Esophagus squamous epithelium (tissue), 4 donors: ENCODE results near the gene FAM107B.

Experiments
- POLR2A ChIP-seq, 4 donors: fragments of 450-650 bp; IDR thresholded peaks; one replicate each; pipeline ENCODE4 v1.6.1; 2017; ENCODE audit warnings: antibody characterized with exemption in 4 of 4, mild to moderate bottlenecking in 4 of 4, moderate library complexity in 3 of 4
- TF ChIP-seq, protein P1 (sequence below), 6 experiments: fragments of 450-650 bp in 4 of 6; fragments of 200-600 bp in 2 of 6; sonication (generic) in 2 of 6; IDR thresholded peaks; one replicate each; pipeline ENCODE4 v1.5.1; 2016 to 2019; ENCODE audit warnings: antibody characterized with exemption in 6 of 6, mild to moderate bottlenecking in 4 of 6, moderate library complexity in 4 of 6

- TF ChIP-seq, protein P1, sequence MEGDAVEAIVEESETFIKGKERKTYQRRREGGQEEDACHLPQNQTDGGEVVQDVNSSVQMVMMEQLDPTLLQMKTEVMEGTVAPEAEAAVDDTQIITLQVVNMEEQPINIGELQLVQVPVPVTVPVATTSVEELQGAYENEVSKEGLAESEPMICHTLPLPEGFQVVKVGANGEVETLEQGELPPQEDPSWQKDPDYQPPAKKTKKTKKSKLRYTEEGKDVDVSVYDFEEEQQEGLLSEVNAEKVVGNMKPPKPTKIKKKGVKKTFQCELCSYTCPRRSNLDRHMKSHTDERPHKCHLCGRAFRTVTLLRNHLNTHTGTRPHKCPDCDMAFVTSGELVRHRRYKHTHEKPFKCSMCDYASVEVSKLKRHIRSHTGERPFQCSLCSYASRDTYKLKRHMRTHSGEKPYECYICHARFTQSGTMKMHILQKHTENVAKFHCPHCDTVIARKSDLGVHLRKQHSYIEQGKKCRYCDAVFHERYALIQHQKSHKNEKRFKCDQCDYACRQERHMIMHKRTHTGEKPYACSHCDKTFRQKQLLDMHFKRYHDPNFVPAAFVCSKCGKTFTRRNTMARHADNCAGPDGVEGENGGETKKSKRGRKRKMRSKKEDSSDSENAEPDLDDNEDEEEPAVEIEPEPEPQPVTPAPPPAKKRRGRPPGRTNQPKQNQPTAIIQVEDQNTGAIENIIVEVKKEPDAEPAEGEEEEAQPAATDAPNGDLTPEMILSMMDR (IDR thresholded peaks at IDR 0.05): no peak
- TF ChIP-seq POLR2A (IDR thresholded peaks at IDR 0.05): no peak
Measured at GRCh38 chr10:14693891-14694290, 80.8 kb downstream of the FAM107B start.
